Epithelial cell of proximal tubule (primary cell): ENCODE measurements around the gene LRP5. TPM values are rescaled to one million over a fixed set of nuclear protein-coding genes. Genes with fewer than 3 reads are reported as not detected.

Experiments used
- DNase-seq: peaks from one replicate; pipeline ENCODE4 v3.0.0-alpha.2; 2011; ENCODE audit warnings: low read depth
- H3K4me3 ChIP-seq: 2 replicates; pipeline ENCODE4 v1.5.1; 2011; ENCODE audit warnings: low read depth, mild to moderate bottlenecking, low read length
- CTCF ChIP-seq: conservative IDR thresholded peaks from 2 replicates; pipeline ENCODE4 v1.5.1; 2012; ENCODE audit warnings: low read depth, mild to moderate bottlenecking, low read length
- total RNA-seq: library from RNA; depleted of rRNA; stranded (reverse); fragments of >200 nt; gene quantifications from 2 replicates; pipeline ENCODE4 v1.2.3, GENCODE V29; 2015

LRP5 gene
- total RNA-seq, 1 donor from 2014 or later = 22.4 TPM

GRCh38 chr11:68406324-68407313 lies 94.2 kb downstream of the LRP5 start:
- H3K4me3 ChIP-seq = no peak overlapping the region
- TF ChIP-seq CTCF = no peak
- no peak for DNase-seq

GRCh38 chr11:68408512-68408911 lies 96.1 kb downstream of the LRP5 start:
- no peak for TF ChIP-seq CTCF
- no peak for DNase-seq
- no peak overlapping the region for H3K4me3 ChIP-seq

GRCh38 chr11:68409748-68410344 lies 97.5 kb downstream of the LRP5 start:
- no peak for DNase-seq
- no peak for TF ChIP-seq CTCF
- no peak overlapping the region for H3K4me3 ChIP-seq

GRCh38 chr11:68411501-68411991 lies 99.2 kb downstream of the LRP5 start:
- no peak overlapping the region for H3K4me3 ChIP-seq
- no peak for TF ChIP-seq CTCF
- no peak for DNase-seq

- no peak for TF ChIP-seq CTCF
- DNase-seq = no peak
Observed at GRCh38 chr11:68412593-68413475, 100.4 kb downstream of the LRP5 start.

GRCh38 chr11:68413591-68413999 lies 101.2 kb downstream of the LRP5 start:
- TF ChIP-seq CTCF = no peak

More at GRCh38 chr11:68412593-68413475, 100.4 kb downstream of the LRP5 start:
- no peak overlapping the region for H3K4me3 ChIP-seq

More at GRCh38 chr11:68413591-68413999, 101.2 kb downstream of the LRP5 start:
- no peak for DNase-seq
- H3K4me3 ChIP-seq = no peak overlapping the region
